ENCODE data around the gene CYRIA.

The CYRIA gene

GRCh38 chr2:16661936-16662839 lies 3.4 kb downstream of the CYRIA start:
- Mint-ChIP-seq H3K4me1 (peaks cover 18% of the 10 kb centered on the region), H3K27ac (no peak overlapping the region), H3K4me3 (no peak overlapping the region), H3K36me3 (no peaks in the 10 kb centered on the region), H3K9me3 (no peaks in the 10 kb centered on the region), H3K27me3 (peaks cover 58% of the 10 kb centered on the region)
- no peak for DNase-seq
- CTCF ChIA-PET: no interaction called here

GRCh38 chr2:16661526-16661925 lies 4.1 kb downstream of the CYRIA start:
- H3K4me3 Mint-ChIP-seq: no peak overlapping the region
- H3K36me3 Mint-ChIP-seq: no peaks in the 10 kb centered on the region
- DNase-seq: no peak
- CTCF ChIA-PET: no interaction called here
- H3K27ac Mint-ChIP-seq: no peak overlapping the region
- H3K27me3 Mint-ChIP-seq: peaks cover 54% of the 10 kb centered on the region
- H3K9me3 Mint-ChIP-seq: no peaks in the 10 kb centered on the region
- peaks cover 18% of the 10 kb centered on the region for H3K4me1 Mint-ChIP-seq

GRCh38 chr2:16660556-16660955 lies 5.1 kb downstream of the CYRIA start:
- CTCF ChIA-PET: interaction anchor here (1.8 kb wide), 1 partner anchor 52 kb away, joined by 4 read pairs; no protein-coding TSS in a partner anchor
- Mint-ChIP-seq H3K9me3 (no peaks in the 10 kb centered on the region), H3K4me1 (peaks cover 12% of the 10 kb centered on the region), H3K4me3 (no peak overlapping the region), H3K36me3 (no peaks in the 10 kb centered on the region), H3K27me3 (peaks cover 46% of the 10 kb centered on the region), H3K27ac (no peak overlapping the region)
- DNase-seq: no peak

- CTCF ChIA-PET: interaction anchor here (1.8 kb wide), 1 partner anchor 51 kb away, joined by 4 read pairs; no protein-coding TSS in a partner anchor
- DNase-seq: no peak
- Mint-ChIP-seq H3K4me3 (no peak overlapping the region), H3K36me3 (no peaks in the 10 kb centered on the region), H3K9me3 (no peaks in the 10 kb centered on the region), H3K27me3 (peaks cover 42% of the 10 kb centered on the region), H3K27ac (no peak overlapping the region), H3K4me1 (peaks cover 10% of the 10 kb centered on the region)
Measured at GRCh38 chr2:16660114-16660513, 5.5 kb downstream of the CYRIA start.

- CTCF ChIA-PET: no interaction called here
- Mint-ChIP-seq H3K9me3 (no peaks in the 10 kb centered on the region), H3K27me3 (peaks cover 23% of the 10 kb centered on the region), H3K4me1 (no peaks in the 10 kb centered on the region), H3K4me3 (no peak overlapping the region), H3K27ac (no peak overlapping the region), H3K36me3 (no peaks in the 10 kb centered on the region)
- DNase-seq: no peak
Measured at GRCh38 chr2:16658076-16658739, 7.4 kb downstream of the CYRIA start.

- Mint-ChIP-seq H3K27ac (no peak overlapping the region), H3K4me3 (no peak overlapping the region), H3K36me3 (no peaks in the 10 kb centered on the region), H3K4me1 (no peaks in the 10 kb centered on the region), H3K27me3 (peaks cover 22% of the 10 kb centered on the region), H3K9me3 (no peaks in the 10 kb centered on the region)
- DNase-seq: no peak
- CTCF ChIA-PET: no interaction called here
Measured at GRCh38 chr2:16657671-16658070, 8.0 kb downstream of the CYRIA start.

GRCh38 chr2:16656784-16657391 lies 8.7 kb downstream of the CYRIA start:
- Mint-ChIP-seq H3K4me1 (no peaks in the 10 kb centered on the region), H3K36me3 (no peaks in the 10 kb centered on the region), H3K4me3 (no peak overlapping the region), H3K27me3 (peaks cover 19% of the 10 kb centered on the region), H3K27ac (no peak overlapping the region), H3K9me3 (no peaks in the 10 kb centered on the region)
- CTCF ChIA-PET: no interaction called here
- DNase-seq: no peak

- Mint-ChIP-seq H3K4me3 (no peak overlapping the region), H3K4me1 (no peaks in the 10 kb centered on the region)
Measured at GRCh38 chr2:16655905-16656642, 9.6 kb downstream of the CYRIA start.

GRCh38 chr2:16655445-16655837 lies 10.2 kb downstream of the CYRIA start:
- Mint-ChIP-seq H3K27me3 (peaks cover 13% of the 10 kb centered on the region), H3K9me3 (no peaks in the 10 kb centered on the region), H3K36me3 (no peaks in the 10 kb centered on the region), H3K27ac (no peak overlapping the region), H3K4me3 (no peak overlapping the region), H3K4me1 (no peaks in the 10 kb centered on the region)
- no peak for DNase-seq
- CTCF ChIA-PET: no interaction called here

More at GRCh38 chr2:16655905-16656642, 9.6 kb downstream of the CYRIA start:
- CTCF ChIA-PET: no interaction called here
- H3K27ac Mint-ChIP-seq: no peak overlapping the region
- no peaks in the 10 kb centered on the region for H3K9me3 Mint-ChIP-seq
- DNase-seq: no peak
- no peaks in the 10 kb centered on the region for H3K36me3 Mint-ChIP-seq
- H3K27me3 Mint-ChIP-seq: peaks cover 18% of the 10 kb centered on the region

GRCh38 chr2:16654833-16655444 lies 10.7 kb downstream of the CYRIA start:
- no peaks in the 10 kb centered on the region for H3K4me1 Mint-ChIP-seq
- no peaks in the 10 kb centered on the region for H3K9me3 Mint-ChIP-seq
- H3K27me3 Mint-ChIP-seq: peaks cover 11% of the 10 kb centered on the region
- no peak overlapping the region for H3K27ac Mint-ChIP-seq
- H3K4me3 Mint-ChIP-seq: no peak overlapping the region
- no peaks in the 10 kb centered on the region for H3K36me3 Mint-ChIP-seq
- no peak for DNase-seq
- CTCF ChIA-PET: interaction anchor here (1.2 kb wide), 1 partner anchor 10 kb away, joined by 4 read pairs; no protein-coding TSS in a partner anchor

- no peak overlapping the region for H3K4me3 Mint-ChIP-seq
- no peak for DNase-seq
- H3K27ac Mint-ChIP-seq: no peak overlapping the region
- peaks cover 8% of the 10 kb centered on the region for H3K27me3 Mint-ChIP-seq
- CTCF ChIA-PET: interaction anchor here (1.2 kb wide), 1 partner anchor 9 kb away, joined by 4 read pairs; no protein-coding TSS in a partner anchor
- no peaks in the 10 kb centered on the region for H3K4me1 Mint-ChIP-seq
- H3K36me3 Mint-ChIP-seq: no peaks in the 10 kb centered on the region
- no peaks in the 10 kb centered on the region for H3K9me3 Mint-ChIP-seq
Measured at GRCh38 chr2:16653799-16654198, 11.8 kb downstream of the CYRIA start.

GRCh38 chr2:16653083-16653375 lies 12.6 kb downstream of the CYRIA start:
- CTCF ChIA-PET: no interaction called here
- H3K27me3 Mint-ChIP-seq: peaks cover 3% of the 10 kb centered on the region
- DNase-seq: no peak
- H3K36me3 Mint-ChIP-seq: no peaks in the 10 kb centered on the region
- no peaks in the 10 kb centered on the region for H3K9me3 Mint-ChIP-seq
- no peaks in the 10 kb centered on the region for H3K4me1 Mint-ChIP-seq
- no peak overlapping the region for H3K27ac Mint-ChIP-seq
- H3K4me3 Mint-ChIP-seq: no peak overlapping the region

- no peak for DNase-seq
- H3K4me3 Mint-ChIP-seq: no peak overlapping the region
- no peak overlapping the region for H3K27ac Mint-ChIP-seq
- H3K36me3 Mint-ChIP-seq: no peaks in the 10 kb centered on the region
- CTCF ChIA-PET: interaction anchor here (0.7 to 1.4 kb wide), 5 partner anchors 15 to 124 kb away, joined by 3 read pairs; no protein-coding TSS in a partner anchor
- peaks cover 3% of the 10 kb centered on the region for H3K27me3 Mint-ChIP-seq
- no peaks in the 10 kb centered on the region for H3K9me3 Mint-ChIP-seq
- no peaks in the 10 kb centered on the region for H3K4me1 Mint-ChIP-seq
Measured at GRCh38 chr2:16652296-16653082, 13.1 kb downstream of the CYRIA start.
